HEK293 (cell line): ENCODE measurements around the gene UCP2.

Source experiments
- CTCF ChIA-PET: fragments of 350-600 bp; formaldehyde crosslinking; extraction: SDS; loops from one replicate; lab custom pipeline; 2021; ENCODE audit warnings: antibody characterized with exemption; lab: Yijun Ruan, JAX
- POLR2A ChIA-PET: fragments of 300-600 bp; formaldehyde crosslinking; extraction: SDS; loops from one replicate; lab custom pipeline; 2020; ENCODE audit warnings: antibody characterized with exemption, inconsistent platforms; lab: Yijun Ruan, JAX
- H3K27ac ChIP-seq: fragments of 200-500 bp; sonication (Bioruptor generic); 2 replicates; pipeline ENCODE4 v1.5.1; 2014; ENCODE audit warnings: low read depth, low read length, control low read depth, inconsistent platforms; ENCODE audit errors: extremely low read depth
- H3K36me3 ChIP-seq, 2 experiments: fragments of 200-500 bp in 1 of 2; sonication (Bioruptor generic) in 1 of 2; 1 replicate in 1 of 2; 2 replicates in 1 of 2; pipeline ENCODE4 v1.5.1; 2014 to 2017; ENCODE audit warnings: inconsistent platforms in 2 of 2, low read length in 2 of 2; ENCODE audit not compliant: control insufficient read depth in 2 of 2, insufficient read depth in 1 of 2
- H3K4me1 ChIP-seq: fragments of 200-500 bp; sonication (Bioruptor generic); 2 replicates; pipeline ENCODE4 v1.5.1; 2014; ENCODE audit warnings: mild to moderate bottlenecking, low read length, inconsistent platforms; ENCODE audit not compliant: control insufficient read depth, insufficient read depth
- H3K4me3 ChIP-seq: 2 replicates; pipeline ENCODE4 v1.5.1; 2011; ENCODE audit warnings: low read depth, mild to moderate bottlenecking, control low read depth, low read length, moderate library complexity
- H3K9me3 ChIP-seq: fragments of 200-500 bp; sonication (Bioruptor generic); 2 replicates; pipeline ENCODE4 v1.5.1; 2014; ENCODE audit warnings: low read depth, low read length, inconsistent platforms; ENCODE audit not compliant: control insufficient read depth, insufficient read depth
- GFI1B ChIP-seq: fragments of 450-650 bp; formaldehyde crosslinking; IDR thresholded peaks from 2 replicates; pipeline ENCODE4 v1.5.1; 2016; ENCODE audit warnings: missing biosample characterization, missing genetic modification characterization
- KLF1 ChIP-seq: fragments of 450-650 bp; formaldehyde crosslinking; IDR thresholded peaks from 2 replicates; pipeline ENCODE4 v1.5.1; 2016; ENCODE audit warnings: missing biosample characterization, missing genetic modification characterization
- KLF7 ChIP-seq: fragments of 450-650 bp; formaldehyde crosslinking; IDR thresholded peaks from 2 replicates; pipeline ENCODE4 v1.5.1; 2016; ENCODE audit warnings: missing biosample characterization, missing genetic modification characterization, borderline replicate concordance
- KLF9 ChIP-seq: fragments of 450-650 bp; formaldehyde crosslinking; IDR thresholded peaks from 2 replicates; pipeline ENCODE4 v1.5.1; 2016; ENCODE audit warnings: missing biosample characterization, missing genetic modification characterization, low read depth
- PATZ1 ChIP-seq: fragments of 450-650 bp; formaldehyde crosslinking; IDR thresholded peaks from 2 replicates; pipeline ENCODE4 v1.5.1; 2016; ENCODE audit warnings: missing biosample characterization, missing genetic modification characterization
- SCRT1 ChIP-seq: fragments of 450-650 bp; formaldehyde crosslinking; IDR thresholded peaks from 2 replicates; pipeline ENCODE4 v1.5.1; 2016; ENCODE audit warnings: missing biosample characterization, missing genetic modification characterization, borderline replicate concordance
- ZBTB6 ChIP-seq: fragments of 450-650 bp; formaldehyde crosslinking; IDR thresholded peaks from 2 replicates; pipeline ENCODE4 v1.5.1; 2017; ENCODE audit warnings: missing biosample characterization, missing genetic modification characterization
- ZFP37 ChIP-seq: fragments of 450-650 bp; formaldehyde crosslinking; IDR thresholded peaks from 2 replicates; pipeline ENCODE4 v1.5.1; 2016; ENCODE audit warnings: missing biosample characterization, missing genetic modification characterization
- ZNF112 ChIP-seq: fragments of 450-650 bp; formaldehyde crosslinking; IDR thresholded peaks from 2 replicates; pipeline ENCODE4 v1.5.0; 2017; ENCODE audit warnings: missing biosample characterization, missing genetic modification characterization
- ZNF18 ChIP-seq: fragments of 450-650 bp; formaldehyde crosslinking; IDR thresholded peaks from 2 replicates; pipeline ENCODE4 v1.5.1; 2016; ENCODE audit warnings: missing biosample characterization, missing genetic modification characterization
- ZNF19 ChIP-seq: fragments of 450-650 bp; formaldehyde crosslinking; IDR thresholded peaks from 2 replicates; pipeline ENCODE4; 2016; ENCODE audit warnings: missing biosample characterization, missing genetic modification characterization, low read depth
- ZNF280C ChIP-seq: fragments of 450-650 bp; formaldehyde crosslinking; IDR thresholded peaks from 2 replicates; pipeline ENCODE4 v1.5.1; 2016; ENCODE audit warnings: missing biosample characterization, missing genetic modification characterization
- ZNF280D ChIP-seq: fragments of 450-650 bp; formaldehyde crosslinking; IDR thresholded peaks from 2 replicates; pipeline ENCODE4 v1.5.1; 2016; ENCODE audit warnings: missing biosample characterization, missing genetic modification characterization
- ZNF354C ChIP-seq: fragments of 450-650 bp; formaldehyde crosslinking; IDR thresholded peaks from 2 replicates; pipeline ENCODE4 v1.5.1; 2016; ENCODE audit warnings: missing biosample characterization, missing genetic modification characterization, low read depth, borderline replicate concordance
- ZNF366 ChIP-seq: fragments of 450-650 bp; formaldehyde crosslinking; conservative IDR thresholded peaks from 2 replicates; pipeline ENCODE4 v1.5.1; 2016; ENCODE audit warnings: missing biosample characterization, missing genetic modification characterization
- ZNF37A ChIP-seq: fragments of 450-650 bp; IDR thresholded peaks from 2 replicates; pipeline ENCODE4 v1.5.1; 2018; ENCODE audit warnings: missing biosample characterization, missing genetic modification characterization
- ZNF426 ChIP-seq: fragments of 450-650 bp; formaldehyde crosslinking; IDR thresholded peaks from 2 replicates; pipeline ENCODE4 v1.5.1; 2017; ENCODE audit warnings: missing biosample characterization, missing genetic modification characterization, mild to moderate bottlenecking, inconsistent platforms, moderate library complexity
- ZNF433 ChIP-seq: fragments of 450-650 bp; formaldehyde crosslinking; IDR thresholded peaks from 2 replicates; pipeline ENCODE4 v1.5.1; 2016; ENCODE audit warnings: missing biosample characterization, missing genetic modification characterization, low read depth
- ZNF473 ChIP-seq: fragments of 450-650 bp; formaldehyde crosslinking; IDR thresholded peaks from 2 replicates; pipeline ENCODE4 v1.5.1; 2017; ENCODE audit warnings: missing biosample characterization, missing genetic modification characterization
- ZNF48 ChIP-seq: fragments of 450-650 bp; formaldehyde crosslinking; IDR thresholded peaks from 2 replicates; pipeline ENCODE4 v1.5.1; 2016; ENCODE audit warnings: missing biosample characterization, missing genetic modification characterization
- ZNF660 ChIP-seq: fragments of 450-650 bp; IDR thresholded peaks from 2 replicates; pipeline ENCODE4 v1.5.1; 2018; ENCODE audit warnings: missing biosample characterization, mild to moderate bottlenecking, missing genetic modification characterization
- ZNF707 ChIP-seq: fragments of 450-650 bp; formaldehyde crosslinking; IDR thresholded peaks from 2 replicates; pipeline ENCODE4 v1.5.1; 2016; ENCODE audit warnings: missing biosample characterization, missing genetic modification characterization
- ZNF791 ChIP-seq: fragments of 450-650 bp; formaldehyde crosslinking; IDR thresholded peaks from 2 replicates; pipeline ENCODE4 v1.5.1; 2016; ENCODE audit warnings: missing biosample characterization, missing genetic modification characterization
- ZNF792 ChIP-seq: fragments of 450-650 bp; formaldehyde crosslinking; IDR thresholded peaks from 2 replicates; pipeline ENCODE4 v1.5.1; 2016; ENCODE audit warnings: missing biosample characterization, missing genetic modification characterization
- ZNF843 ChIP-seq: fragments of 450-650 bp; formaldehyde crosslinking; IDR thresholded peaks from 2 replicates; pipeline ENCODE4 v1.5.1; 2016; ENCODE audit warnings: missing biosample characterization, missing genetic modification characterization

Gene UCP2

GRCh38 chr11:74024261-74025029 lies 41.8 kb upstream of the UCP2 start (continued):
- TF ChIP-seq PATZ1 (tag by site-specific recombination) (no peak), KLF9 (tag by site-specific recombination) (no peak), ZNF792 (no peak), ZNF18 (tag by site-specific recombination) (no peak), ZNF48 (tag by site-specific recombination) (no peak), ZNF19 (tag by site-specific recombination) (no peak), ZNF473 (tag by site-specific recombination) (no peak), ZNF433 (tag by site-specific recombination) (no peak), ZNF37A (no peak), GFI1B (no peak), ZNF112 (tag by site-specific recombination) (no peak), ZNF791 (no peak), KLF1 (tag by site-specific recombination) (no peak), SCRT1 (no peak), ZNF843 (tag by site-specific recombination) (no peak)

GRCh38 chr11:74023276-74023675 lies 40.6 kb upstream of the UCP2 start:
- Histone ChIP-seq H3K27ac (no peak overlapping the region), H3K4me3 (no peak overlapping the region), H3K9me3 (no peaks in the 10 kb centered on the region)
- POLR2A ChIA-PET, result no interaction called here
- TF ChIP-seq ZNF354C (tag by site-specific recombination) (no peak), ZNF366 (no peak), ZNF660 (tag by site-specific recombination) (no peak)
- TF ChIP-seq, all 188 proteins: peak for 0
- H3K4me1 ChIP-seq, result no peaks in the 10 kb centered on the region
- CTCF ChIA-PET, result no interaction called here
- peaks cover 0 to 36% of the 10 kb centered on the region in 2 experiments; a peak in 1 of 3 replicates for H3K36me3 ChIP-seq

- ChIA-PET CTCF (no interaction called here), POLR2A (no interaction called here)
- no peak overlapping the region for H3K27ac ChIP-seq
- no peak for TF ChIP-seq ZNF280C (tag by site-specific recombination)
- no peak for TF ChIP-seq KLF7 (tag by site-specific recombination)
- TF ChIP-seq ZNF707 (tag by site-specific recombination), result no peak
- no peak for TF ChIP-seq ZNF280D (tag by site-specific recombination)
- TF ChIP-seq ZBTB6 (tag by site-specific recombination), result no peak
- TF ChIP-seq ZFP37 (tag by site-specific recombination), result no peak
- TF ChIP-seq ZNF426 (tag by site-specific recombination), result no peak
Measured at GRCh38 chr11:74022546-74022945, 39.9 kb upstream of the UCP2 start.

More at GRCh38 chr11:74022546-74022945, 39.9 kb upstream of the UCP2 start:
- Histone ChIP-seq H3K4me1 (no peaks in the 10 kb centered on the region), H3K36me3 (peaks cover 0 to 35% of the 10 kb centered on the region in 2 experiments; a peak in 1 of 3 replicates), H3K4me3 (no peak overlapping the region), H3K9me3 (no peaks in the 10 kb centered on the region)
